ENCODE results near the gene MAG.

The MAG gene, protein sequence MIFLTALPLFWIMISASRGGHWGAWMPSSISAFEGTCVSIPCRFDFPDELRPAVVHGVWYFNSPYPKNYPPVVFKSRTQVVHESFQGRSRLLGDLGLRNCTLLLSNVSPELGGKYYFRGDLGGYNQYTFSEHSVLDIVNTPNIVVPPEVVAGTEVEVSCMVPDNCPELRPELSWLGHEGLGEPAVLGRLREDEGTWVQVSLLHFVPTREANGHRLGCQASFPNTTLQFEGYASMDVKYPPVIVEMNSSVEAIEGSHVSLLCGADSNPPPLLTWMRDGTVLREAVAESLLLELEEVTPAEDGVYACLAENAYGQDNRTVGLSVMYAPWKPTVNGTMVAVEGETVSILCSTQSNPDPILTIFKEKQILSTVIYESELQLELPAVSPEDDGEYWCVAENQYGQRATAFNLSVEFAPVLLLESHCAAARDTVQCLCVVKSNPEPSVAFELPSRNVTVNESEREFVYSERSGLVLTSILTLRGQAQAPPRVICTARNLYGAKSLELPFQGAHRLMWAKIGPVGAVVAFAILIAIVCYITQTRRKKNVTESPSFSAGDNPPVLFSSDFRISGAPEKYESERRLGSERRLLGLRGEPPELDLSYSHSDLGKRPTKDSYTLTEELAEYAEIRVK

DNA sequence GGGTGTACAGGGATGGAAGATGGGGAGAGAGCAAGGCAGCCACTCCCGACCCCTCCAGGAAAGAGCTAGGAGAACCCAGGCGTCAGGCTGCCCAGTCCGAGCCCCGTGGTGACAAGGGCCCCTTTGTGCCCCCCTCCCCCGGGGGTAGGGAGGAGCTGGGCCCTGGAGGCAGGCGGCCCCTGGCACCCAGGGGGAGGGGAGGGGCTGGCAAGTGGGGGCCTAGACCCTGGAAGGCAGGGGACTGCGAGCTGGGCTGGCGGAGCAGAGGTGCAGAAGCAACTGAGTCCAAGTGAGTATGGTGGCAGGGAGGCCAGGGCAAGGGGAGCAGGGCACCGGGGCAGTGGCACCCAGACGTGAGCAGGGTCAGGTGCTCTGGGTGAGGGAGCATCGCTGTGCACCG lies at the start of gene MAG:
Gene MAG, plus strand, starts transcription at position 246 of the 400 bp plus-strand sequence. CDS start 3,248 bp downstream, outside the sequence.
- DNase-seq (ENCODE audit: low read depth, low spot score): no peak

DNA sequence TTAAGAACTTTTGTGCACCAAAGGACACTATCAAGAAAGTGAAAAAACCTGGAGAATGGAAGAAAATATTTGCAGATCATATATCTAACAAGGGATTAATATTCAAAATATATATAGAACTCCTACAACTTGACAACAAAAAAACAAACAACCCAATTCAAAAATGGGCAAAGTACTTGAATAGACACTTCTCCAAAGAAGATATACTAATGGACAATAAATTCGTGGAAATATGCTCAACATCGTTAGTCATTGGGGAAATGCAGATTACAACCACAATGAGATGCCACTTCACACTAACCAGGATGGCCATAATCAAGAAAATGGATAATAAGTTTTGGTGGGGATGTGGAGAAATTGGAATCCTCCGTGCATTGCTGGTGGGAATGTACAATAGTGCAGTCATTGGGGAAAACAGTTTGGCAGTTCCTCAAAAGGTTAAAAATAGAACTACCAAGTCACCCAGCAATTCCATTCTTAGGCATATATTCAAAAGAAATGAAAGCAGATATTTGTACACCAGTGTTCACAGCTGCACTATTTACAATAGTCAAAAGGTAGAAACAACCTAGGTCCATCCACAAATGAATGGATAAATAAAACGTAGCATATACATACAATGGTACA lies 45.4 kb upstream of the MAG start:
- DNase-seq (ENCODE audit: low read depth, low spot score): no peak

DNA sequence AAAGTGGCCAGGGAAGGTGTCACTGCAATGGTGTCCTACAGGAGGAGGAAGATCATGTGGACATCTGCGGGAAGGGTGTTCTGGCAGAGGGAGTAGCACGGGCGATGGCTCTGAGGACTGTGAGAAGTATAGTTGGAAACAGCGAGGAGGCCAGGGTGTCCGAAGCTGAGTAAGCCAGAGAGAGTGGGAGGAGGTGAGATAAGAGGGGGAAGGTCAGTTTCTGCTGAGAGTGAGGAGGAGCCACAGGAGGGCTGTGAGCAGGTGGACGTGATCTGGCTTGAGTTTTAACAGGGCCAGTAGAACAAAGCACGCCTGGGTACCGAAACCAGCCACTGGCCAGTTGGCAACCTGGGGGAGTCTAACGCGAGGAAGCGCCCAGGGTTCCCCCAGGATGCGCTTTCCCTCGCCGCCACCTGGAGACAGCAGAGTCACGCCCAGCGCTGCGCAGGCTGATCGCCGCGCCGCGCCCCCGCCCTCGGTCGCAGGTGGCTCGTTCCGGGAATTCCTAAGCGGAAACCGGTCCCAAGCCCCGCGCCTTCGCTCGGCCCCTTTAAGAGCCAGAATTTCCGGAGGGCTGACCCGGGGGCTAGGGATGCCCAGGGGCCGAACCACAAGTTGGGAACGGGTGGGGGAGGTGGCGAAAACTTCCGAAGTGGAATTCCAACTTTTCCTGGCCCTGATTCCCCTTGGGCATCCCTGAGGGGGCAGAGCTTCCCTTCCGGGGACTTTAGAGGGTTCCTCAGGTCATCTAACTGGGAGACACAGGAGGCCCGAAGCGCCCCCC lies 44.2 kb upstream of the MAG start:
- peak; percentile 98 for DNase-seq (ENCODE audit: low read depth, low spot score)

DNA sequence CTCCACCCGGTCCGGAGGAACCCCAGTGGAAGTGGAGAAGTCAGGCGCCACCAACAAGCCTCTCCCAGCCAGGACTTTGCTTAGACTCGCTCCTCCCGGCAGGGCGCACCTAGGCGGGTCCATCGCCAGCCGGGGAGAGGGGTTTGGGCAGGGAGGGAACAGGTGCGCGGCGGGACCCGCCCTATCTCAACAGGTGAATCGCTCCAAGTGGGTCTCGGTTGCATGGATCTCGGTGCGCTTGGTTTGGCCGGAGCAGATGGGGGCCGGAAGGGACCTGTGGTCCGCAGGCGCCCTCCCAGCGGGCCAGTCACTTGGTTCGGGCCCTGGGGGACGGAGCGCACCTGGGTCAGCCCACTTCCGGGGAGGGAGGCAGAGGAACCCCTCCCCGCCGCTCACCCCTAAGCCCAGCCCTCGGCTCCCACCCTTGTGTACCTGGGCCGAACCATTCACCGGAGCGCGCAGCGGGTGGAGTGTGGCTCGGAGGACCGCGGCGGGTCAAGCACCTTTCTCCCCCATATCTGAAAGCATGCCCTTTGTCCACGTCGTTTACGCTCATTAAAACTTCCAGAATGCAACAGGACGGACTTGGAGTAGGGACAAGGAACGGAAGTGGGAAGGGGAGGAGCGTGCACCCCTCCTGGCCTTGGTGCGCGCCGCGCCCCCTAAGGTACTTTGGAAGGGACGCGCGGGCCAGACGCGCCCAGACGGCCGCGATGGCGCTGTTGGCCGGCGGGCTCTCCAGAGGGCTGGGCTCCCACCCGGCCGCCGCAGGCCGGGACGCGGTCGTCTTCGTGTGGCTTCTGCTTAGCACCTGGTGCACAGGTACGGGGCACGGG lies 43.4 kb upstream of the MAG start, which contains the start of gene LSR:
Gene LSR, plus strand, starts transcription at position 693 of the 836 bp plus-strand sequence. Its CDS starts 21 bp downstream, at position 714.
- peak; percentile 96 for DNase-seq (ENCODE audit: low read depth, low spot score)

DNA sequence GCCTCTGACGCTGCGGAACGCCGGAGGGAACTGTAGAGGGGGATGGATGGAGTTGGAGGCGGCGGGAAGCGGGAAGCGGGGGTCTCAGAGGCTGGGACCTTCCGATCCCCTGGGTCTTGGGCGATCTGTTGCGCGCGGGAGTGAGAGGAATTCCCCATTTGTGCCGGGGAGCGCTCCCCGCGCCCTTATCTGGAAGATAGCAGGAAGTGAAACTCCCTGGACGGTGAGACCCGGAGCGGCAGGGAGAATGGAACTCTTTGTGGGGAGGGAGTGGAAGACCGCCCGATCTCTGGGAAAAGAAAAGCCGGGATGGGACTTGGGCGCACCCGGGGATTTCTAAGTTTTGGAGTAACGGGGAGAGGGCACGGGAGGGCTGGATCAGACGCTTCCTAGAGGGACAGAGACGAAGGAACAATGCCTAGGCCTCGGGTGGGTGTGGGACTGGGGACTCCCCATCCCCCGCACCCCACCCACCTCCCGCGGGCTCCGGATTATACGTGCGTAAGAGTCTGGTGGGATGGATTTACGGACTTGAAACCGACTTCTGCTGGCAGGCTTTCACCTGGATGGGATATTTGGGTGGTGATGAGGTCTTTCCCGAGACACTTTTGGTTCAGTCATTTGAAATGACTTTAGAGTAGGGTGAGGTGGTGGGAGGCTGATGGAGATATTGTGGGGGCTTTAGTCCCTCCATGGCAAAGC lies 42.7 kb upstream of the MAG start:
- no peak for DNase-seq (ENCODE audit: low read depth, low spot score)

DNA sequence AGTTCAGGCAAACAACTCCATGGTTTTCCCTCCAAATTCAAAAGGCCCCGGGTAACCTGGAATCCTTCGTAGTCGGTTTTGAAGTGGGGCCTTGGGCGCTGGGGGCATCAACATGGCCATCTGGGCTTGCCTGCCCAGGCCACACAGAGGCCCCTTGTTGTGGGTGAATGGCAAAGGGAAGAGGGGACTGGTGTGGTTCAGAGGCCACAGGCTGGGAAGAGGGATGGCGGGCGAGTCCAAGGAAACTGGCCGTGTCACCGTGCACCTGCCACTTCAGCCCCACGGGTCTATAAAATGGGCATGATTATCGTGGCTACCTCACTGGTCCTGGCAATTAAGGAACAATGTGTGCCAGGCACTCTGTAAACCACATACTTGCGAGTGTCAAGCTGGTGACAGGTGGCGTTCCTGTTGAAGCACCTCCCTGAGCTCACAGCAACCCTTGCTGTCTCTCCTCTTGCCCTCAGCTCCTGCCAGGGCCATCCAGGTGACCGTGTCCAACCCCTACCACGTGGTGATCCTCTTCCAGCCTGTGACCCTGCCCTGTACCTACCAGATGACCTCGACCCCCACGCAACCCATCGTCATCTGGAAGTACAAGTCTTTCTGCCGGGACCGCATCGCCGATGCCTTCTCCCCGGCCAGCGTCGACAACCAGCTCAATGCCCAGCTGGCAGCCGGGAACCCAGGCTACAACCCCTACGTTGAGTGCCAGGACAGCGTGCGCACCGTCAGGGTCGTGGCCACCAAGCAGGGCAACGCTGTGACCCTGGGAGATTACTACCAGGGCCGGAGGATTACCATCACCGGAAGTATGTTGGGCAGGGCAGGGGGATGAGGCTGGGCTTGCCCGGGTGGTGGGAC lies 41.9 kb upstream of the MAG start:
- no peak for DNase-seq (ENCODE audit: low read depth, low spot score)

DNA sequence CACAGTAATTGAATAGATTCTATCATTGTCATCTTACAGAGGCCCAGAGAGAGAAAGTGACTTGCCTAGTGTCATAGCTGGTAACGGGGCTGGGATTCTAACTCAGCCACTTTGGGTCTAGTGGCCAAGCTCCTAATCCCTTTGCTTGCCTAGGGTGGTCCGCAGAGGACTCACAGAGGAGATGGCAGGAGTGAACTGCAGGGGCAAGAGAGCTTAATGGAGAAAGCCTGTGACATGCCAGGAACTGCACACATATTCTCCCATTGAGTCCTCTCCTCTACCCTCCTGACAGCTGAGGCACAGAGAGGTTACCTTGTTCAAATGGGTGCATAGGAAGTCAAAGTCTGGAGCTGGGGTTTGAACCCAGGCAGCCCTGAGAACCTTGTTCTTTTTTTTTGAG lies 40.5 kb upstream of the MAG start:
- DNase-seq (ENCODE audit: low read depth, low spot score): no peak

DNA sequence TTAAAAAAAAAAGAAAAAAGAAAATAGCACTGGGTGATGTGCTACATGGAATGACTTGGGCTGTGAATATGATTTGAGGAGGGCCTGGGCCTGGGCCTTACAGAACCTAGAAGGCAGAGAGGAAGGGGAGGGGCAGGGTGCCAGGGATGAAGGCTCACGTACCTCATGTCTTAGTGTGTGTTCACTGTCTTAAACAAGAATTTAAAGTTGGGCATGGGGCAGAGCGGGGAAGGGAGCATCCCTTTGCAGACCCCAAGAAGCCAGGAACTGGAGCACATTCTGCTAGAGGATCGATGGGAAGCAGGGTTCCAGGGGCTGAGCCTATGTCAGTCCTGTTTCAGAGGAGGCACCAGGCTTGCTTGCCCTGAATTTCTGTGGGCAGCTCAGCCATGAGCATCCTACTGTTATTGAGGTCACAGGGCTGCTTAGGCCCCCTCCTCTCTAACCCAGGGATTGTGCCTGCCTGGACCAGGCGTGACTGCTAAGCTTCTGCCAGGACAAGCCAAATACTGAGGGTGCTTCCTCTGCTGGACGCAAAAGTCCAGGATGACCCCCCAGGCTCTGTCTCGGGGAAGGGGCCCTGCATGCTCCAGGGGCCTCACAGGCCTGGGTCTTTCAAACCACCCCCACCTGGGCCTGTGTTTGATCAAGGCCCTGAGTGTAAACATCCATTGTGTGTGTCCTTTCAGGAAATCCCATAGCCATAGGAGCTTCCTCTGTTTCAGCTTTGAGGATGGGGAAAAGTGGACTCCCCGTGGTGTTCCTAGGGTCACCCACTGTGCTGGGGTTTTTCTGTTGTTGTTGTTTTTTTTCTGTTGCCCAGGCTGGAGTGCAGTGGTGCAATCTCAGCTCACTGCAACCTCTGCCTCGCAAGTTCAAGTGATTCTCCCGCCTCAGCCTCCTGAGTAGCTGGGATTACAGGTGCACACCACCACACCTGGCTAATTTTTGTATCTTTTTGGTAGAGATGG lies 38.4 kb upstream of the MAG start:
- DNase-seq (ENCODE audit: low read depth, low spot score): no peak

DNA sequence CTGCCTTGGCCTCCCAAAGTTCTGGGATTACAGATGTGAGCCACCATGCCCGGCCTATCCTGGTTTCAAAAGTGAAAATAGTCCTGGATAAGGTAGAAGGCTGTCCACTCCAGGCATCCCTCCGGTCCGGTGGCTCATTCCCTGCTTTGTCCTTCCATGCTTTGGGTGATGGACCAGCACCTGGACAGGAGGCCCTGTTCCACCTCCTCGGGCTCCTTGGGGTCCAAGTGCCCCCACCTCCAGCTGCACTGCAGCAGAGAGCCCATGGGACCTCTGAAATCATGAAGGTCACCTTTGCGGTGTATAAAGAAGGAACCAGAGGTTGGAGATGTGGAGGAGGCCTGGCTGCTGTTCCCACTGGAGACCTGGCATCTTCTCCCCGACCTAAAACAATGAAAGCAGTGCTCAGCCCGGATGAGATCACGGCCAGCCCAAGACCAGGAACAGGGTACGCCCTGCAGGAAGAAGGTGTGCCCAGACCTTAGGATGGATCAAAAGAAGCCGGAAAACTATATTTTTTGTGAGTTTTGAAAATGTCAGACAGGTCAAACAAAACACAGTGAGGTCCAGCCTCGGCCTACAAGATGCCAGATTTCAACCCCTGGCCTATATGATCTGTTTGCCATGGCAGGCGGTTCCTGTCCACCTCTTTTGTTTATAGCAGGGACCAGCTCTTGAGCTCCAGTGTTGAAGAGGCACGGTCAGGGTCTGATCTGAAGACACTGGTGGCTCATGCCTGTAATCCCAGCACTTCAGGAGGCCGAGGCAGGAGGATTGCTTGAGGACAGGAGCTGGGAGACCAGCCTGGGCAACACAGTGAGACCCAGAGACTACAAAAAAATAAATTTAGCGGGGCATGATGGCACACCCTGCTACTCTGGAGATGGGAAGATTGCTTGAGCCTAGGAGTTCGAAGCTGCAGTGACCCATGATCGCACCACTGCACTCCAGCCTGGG lies 37.3 kb upstream of the MAG start:
- DNase-seq (ENCODE audit: low read depth, low spot score): no peak

DNA sequence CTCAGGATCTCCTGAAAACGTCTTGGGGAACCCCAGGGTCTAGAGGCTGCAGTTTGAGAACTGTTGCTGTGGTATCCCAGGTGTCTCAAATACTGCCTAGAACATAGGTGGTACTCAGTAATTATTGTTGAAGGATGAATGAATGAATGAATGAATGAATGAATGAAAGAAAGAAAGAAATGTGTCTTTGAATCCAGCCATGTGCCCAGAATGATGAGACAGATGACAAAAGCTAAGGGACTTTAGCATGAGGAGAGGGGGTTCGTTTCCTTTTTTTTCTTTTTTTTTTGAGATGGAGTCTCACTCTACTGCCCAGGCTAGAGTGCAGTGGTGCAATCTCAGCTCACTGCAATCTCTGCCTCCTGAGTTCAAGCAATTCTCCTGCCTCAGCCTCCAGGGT lies 35.4 kb upstream of the MAG start:
- no peak for DNase-seq (ENCODE audit: low read depth, low spot score)

DNA sequence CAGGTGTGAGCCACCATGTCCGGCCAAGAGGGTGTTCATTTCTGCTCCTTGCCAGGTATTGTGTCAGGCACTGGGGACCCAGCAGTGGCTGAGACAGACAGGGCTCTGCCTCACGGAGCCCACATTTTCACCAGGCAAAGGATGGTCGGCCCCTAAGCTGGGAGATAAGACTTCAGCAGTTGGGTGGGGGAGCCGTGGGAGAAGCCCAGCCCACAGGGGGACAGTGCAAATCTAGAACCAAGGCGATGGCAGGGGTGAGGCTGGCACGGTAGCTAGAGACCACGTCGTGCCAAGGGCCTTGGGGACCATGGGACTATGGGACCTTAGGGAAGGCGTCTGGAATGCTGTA lies 34.9 kb upstream of the MAG start:
- no peak for DNase-seq (ENCODE audit: low read depth, low spot score)

DNA sequence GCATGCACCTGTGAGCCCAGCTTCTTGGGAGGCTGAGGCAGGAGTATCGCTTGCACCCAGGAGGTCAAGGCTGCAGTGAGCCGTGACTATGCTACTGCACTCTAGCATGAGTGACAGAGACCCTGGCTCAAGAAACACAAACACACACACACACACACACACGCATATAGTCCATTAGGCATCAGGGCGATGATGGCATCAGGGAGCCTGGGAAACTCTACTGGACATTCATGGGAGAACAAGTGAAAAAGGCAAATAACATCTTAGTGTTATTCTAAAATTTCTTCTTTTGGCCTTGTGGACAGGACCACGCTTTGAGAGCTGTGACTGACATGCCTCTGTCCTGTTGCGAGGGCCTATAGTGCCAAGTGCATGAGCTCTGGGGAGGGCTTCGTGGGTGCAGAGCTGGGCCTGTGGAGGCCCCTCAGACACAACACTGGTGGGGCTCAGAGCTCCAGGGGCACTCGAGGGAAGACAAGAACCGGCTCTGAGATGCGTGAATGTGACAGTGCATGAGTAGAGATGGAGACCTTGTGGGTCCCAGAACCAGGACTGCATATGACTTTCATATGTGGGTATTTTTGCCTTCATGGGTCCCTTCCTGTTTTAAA lies 31.2 kb upstream of the MAG start:
- DNase-seq (ENCODE audit: low read depth, low spot score): no peak

DNA sequence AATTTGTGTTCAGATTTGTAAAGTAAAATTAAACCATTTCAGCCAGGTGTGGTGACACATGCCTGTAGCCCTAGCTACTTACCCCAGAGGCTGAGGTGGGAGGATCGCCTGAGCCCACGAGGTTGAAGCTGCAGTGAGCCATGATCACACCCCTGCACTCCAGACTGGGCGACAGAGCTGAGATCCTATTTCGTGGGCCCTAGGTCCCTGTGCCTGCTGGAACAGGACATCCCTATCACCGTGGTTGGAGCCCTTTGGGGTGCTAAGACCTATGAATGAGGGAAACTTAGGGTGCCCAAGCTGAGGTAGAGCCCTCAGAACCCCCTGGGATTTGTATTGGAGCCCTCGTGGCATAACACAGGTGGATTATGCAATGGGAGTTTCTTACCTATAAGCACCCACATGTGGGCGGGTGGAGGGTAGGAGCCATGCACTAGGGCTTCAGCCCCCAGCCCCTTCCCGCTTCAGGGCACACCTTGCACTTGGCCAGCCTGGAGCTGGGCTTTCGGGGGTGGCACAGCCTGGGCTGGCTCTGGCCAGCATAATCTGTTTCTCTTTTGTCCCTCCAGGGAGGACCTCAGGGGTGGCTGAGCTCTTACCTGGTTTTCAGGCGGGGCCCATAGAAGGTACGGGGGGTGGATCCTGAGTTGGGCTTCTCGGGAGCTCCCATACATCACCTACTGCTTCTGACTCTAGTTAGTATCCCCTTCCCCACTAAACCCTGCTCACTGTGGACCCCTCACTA lies 30.4 kb upstream of the MAG start:
- no peak for DNase-seq (ENCODE audit: low read depth, low spot score)

DNA sequence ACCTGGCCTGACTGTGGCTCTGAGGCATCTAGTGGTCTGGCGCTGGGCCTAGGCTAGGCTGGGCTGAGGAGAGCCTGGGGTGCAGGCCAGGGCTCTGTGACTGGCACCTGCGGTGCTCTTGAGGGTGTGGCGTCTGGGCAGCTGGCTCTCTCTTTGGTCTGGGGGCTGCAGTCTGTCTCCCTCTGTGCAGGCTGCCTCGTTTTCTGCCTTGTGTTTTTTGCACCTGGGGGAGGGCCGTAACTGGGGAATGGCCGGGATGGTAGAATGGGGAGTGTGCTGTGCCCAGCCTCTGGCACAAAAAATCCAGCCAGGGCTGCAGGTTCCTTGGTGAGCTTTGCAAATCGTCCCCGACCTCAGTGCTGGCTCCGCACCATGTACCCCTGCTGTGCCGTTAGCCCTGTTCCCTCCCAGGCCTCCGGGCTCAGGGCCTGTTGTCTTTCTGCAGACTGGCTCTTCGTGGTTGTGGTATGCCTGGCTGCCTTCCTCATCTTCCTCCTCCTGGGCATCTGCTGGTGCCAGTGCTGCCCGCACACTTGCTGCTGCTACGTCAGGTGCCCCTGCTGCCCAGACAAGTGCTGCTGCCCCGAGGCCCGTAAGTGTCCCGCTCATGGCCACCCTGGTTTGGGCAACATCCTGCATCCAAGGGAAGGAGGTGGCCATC lies 29.7 kb upstream of the MAG start:
- no peak for DNase-seq (ENCODE audit: low read depth, low spot score)

All from ELF-1 (cell line).